NCI-H460 (cell line): ENCODE results near the gene VWA1. TPM values are rescaled to one million over a fixed set of nuclear protein-coding genes. Genes with fewer than 3 reads are reported as not detected.
A peak's percentile ranks its signal among the peaks of the same experiment; 100 is the strongest.

Experiments
- DNase-seq: peaks from one replicate; pipeline ENCODE4 v3.0.0-alpha.2; 2016; ENCODE audit warnings: low read depth; ENCODE audit errors: extremely low read depth
- polyA plus RNA-seq: library from polyadenylated mRNA; depleted of rRNA; stranded (reverse); fragments of >200 nt; gene quantifications from 2 replicates; pipeline ENCODE4 v1.2.3, GENCODE V29; 2014; cell fraction: nucleus; rRNA removed
- total RNA-seq: library from RNA; depleted of rRNA; stranded (reverse); fragments of >200 nt; shearing (Covaris generic); gene quantifications from 2 replicates; pipeline ENCODE4 v1.2.3, GENCODE V29; 2014; rRNA removed

VWA1 gene
- 5.0 and 8.0 TPM in 2 replicates for total RNA-seq
- polyA plus RNA-seq, result 9.0 and 14.7 TPM in 2 replicates

GRCh38 chr1:1435106-1435903, at the start of gene VWA1:
TSS of gene VWA1 (plus strand) at chr1:1435690. CDS start at chr1:1435749, 59 bp downstream.
- DNase-seq, result peak; percentile 47

GRCh38 chr1:1385931-1386330, 49.6 kb upstream of the VWA1 start:
- no peak for DNase-seq

- no peak for DNase-seq
These were observed 48.1 kb upstream of the VWA1 start for GRCh38 chr1:1387098-1388077.

GRCh38 chr1:1388078-1388472, 47.4 kb upstream of the VWA1 start:
- no peak for DNase-seq

- DNase-seq, result no peak
These were observed 44.8 kb upstream of the VWA1 start for GRCh38 chr1:1390675-1391074.

GRCh38 chr1:1391225-1391624, 44.3 kb upstream of the VWA1 start:
- DNase-seq, result no peak

- no peak for DNase-seq
These were observed 42.5 kb upstream of the VWA1 start for GRCh38 chr1:1393014-1393413.

GRCh38 chr1:1393428-1393827, 42.1 kb upstream of the VWA1 start:
- no peak for DNase-seq

- no peak for DNase-seq
These were observed 41.4 kb upstream of the VWA1 start for GRCh38 chr1:1394116-1394515.

GRCh38 chr1:1395166-1395565, 40.3 kb upstream of the VWA1 start:
- no peak for DNase-seq

GRCh38 chr1:1397839-1398523, 37.5 kb upstream of the VWA1 start:
- peak; percentile 20 for DNase-seq

GRCh38 chr1:1398677-1399186, 36.8 kb upstream of the VWA1 start:
- DNase-seq, result no peak

GRCh38 chr1:1399187-1399871, 36.2 kb upstream of the VWA1 start, which contains the start of gene CCNL2:
TSS of gene CCNL2 (minus strand) at chr1:1399335. CDS start at chr1:1399306, 29 bp downstream.
- DNase-seq, result peak; percentile 94

- no peak for DNase-seq
These were observed 35.5 kb upstream of the VWA1 start for GRCh38 chr1:1399872-1400575.

GRCh38 chr1:1400576-1401456, 34.7 kb upstream of the VWA1 start:
- DNase-seq, result no peak

GRCh38 chr1:1401457-1402010, 34.0 kb upstream of the VWA1 start:
- no peak for DNase-seq

GRCh38 chr1:1402072-1402900, 33.2 kb upstream of the VWA1 start:
- peak; percentile 40 for DNase-seq
